ENCODE data around the gene SLC4A5.

The SLC4A5 gene

GRCh38 chr2:74327199-74327598, 16.0 kb downstream of the SLC4A5 start:
- no peak overlapping the region for H3K4me3 ChIP-seq (ENCODE audit: low read depth, low read length)
- no peak for DNase-seq (ENCODE audit: low read depth)

- no peak for DNase-seq (ENCODE audit: low read depth)
- no peak overlapping the region for H3K4me3 ChIP-seq (ENCODE audit: low read depth, low read length)
Measured at GRCh38 chr2:74325815-74326214, 17.4 kb downstream of the SLC4A5 start.

GRCh38 chr2:74321737-74322136, 21.5 kb downstream of the SLC4A5 start:
- DNase-seq (ENCODE audit: low read depth): no peak
- no peak overlapping the region for H3K4me3 ChIP-seq (ENCODE audit: low read depth, low read length)

DNA sequence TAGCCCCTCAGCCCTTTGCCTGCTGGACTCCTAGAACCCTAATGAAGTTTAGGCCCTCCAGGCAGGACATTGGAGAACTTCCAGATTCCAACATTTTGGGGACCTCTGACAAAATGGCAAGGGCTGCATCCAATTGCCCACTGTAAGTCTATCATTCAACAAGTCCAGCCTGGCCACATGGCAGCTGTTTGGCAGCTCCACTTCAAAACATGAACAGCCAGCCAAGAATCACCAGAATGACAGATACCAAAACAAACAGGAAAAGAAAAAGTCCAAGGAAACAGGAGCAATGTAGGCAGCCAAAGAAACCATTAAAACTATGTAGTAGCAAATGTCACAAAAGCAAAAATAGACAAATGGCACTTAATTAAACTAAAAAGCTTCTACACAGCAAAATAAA, 25.5 kb downstream of the SLC4A5 start:
- DNase-seq (ENCODE audit: low read depth): no peak
- no peak overlapping the region for H3K4me3 ChIP-seq (ENCODE audit: low read depth, low read length)

- no peak overlapping the region for H3K4me3 ChIP-seq (ENCODE audit: low read depth, low read length)
- no peak for DNase-seq (ENCODE audit: low read depth)
Measured at GRCh38 chr2:74316627-74317295, 26.5 kb downstream of the SLC4A5 start.

- no peak overlapping the region for H3K4me3 ChIP-seq (ENCODE audit: low read depth, low read length)
- no peak for DNase-seq (ENCODE audit: low read depth)
Measured at GRCh38 chr2:74314107-74314506, 29.1 kb downstream of the SLC4A5 start.

DNA sequence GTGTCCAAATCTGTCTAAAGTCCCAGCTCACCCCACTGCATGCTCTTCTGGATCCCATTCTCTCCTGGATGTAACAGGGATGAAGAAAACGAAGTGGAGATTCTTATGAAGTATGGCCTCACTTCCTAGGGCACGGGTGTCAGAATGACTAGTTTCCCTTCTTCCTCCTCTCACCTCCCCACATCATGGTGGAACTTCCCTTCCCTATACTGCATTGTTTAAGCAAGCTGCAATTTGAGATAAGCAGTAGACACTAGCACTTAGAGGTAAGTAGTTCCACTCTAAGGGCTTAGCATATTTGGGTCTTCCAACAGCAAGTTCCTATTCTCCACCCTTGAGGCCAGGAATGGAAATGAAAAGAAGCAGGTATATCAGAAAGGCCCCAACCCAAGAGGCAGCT, 29.7 kb downstream of the SLC4A5 start:
- DNase-seq (ENCODE audit: low read depth): no peak

GRCh38 chr2:74312913-74313312, 30.3 kb downstream of the SLC4A5 start:
- no peak for DNase-seq (ENCODE audit: low read depth)

More for the DNA sequence above, 29.7 kb downstream of the SLC4A5 start:
- no peak overlapping the region for H3K4me3 ChIP-seq (ENCODE audit: low read depth, low read length)

GRCh38 chr2:74307720-74308119, 35.5 kb downstream of the SLC4A5 start:
- H3K4me3 ChIP-seq (ENCODE audit: low read depth, low read length): no peak overlapping the region
- DNase-seq (ENCODE audit: low read depth): no peak

More at GRCh38 chr2:74312913-74313312, 30.3 kb downstream of the SLC4A5 start:
- H3K4me3 ChIP-seq (ENCODE audit: low read depth, low read length): no peak overlapping the region

GRCh38 chr2:74304332-74305148, 38.7 kb downstream of the SLC4A5 start:
- no peak for DNase-seq (ENCODE audit: low read depth)
- H3K4me3 ChIP-seq (ENCODE audit: low read depth, low read length): no peak overlapping the region

DNA sequence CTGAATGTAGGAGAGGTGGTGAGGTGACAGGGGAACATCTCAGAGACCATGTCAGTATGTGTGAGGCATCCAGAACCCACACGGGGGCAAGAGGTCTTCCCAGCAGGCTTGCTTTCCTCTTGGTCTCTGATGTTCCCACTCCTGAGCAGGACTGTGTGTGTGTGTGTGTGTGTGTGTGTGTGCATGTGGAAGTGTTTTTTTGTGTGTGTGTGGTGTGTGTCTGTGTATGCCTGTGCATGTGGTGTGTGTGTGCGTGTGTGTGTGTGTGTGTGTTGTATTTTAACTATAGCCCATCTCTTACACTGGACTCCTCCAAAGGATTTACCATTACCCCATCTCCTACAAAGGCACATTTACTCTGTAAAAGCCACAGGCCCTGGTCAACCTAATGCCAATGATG, 40.4 kb downstream of the SLC4A5 start:
- no peak overlapping the region for H3K4me3 ChIP-seq (ENCODE audit: low read depth, low read length)
- DNase-seq (ENCODE audit: low read depth): no peak

GRCh38 chr2:74301262-74301661, 42.0 kb downstream of the SLC4A5 start:
- DNase-seq (ENCODE audit: low read depth): no peak
- H3K4me3 ChIP-seq (ENCODE audit: low read depth, low read length): no peak overlapping the region

- no peak overlapping the region for H3K4me3 ChIP-seq (ENCODE audit: low read depth, low read length)
- DNase-seq (ENCODE audit: low read depth): no peak
Measured at GRCh38 chr2:74300506-74300905, 42.7 kb downstream of the SLC4A5 start.

DNA sequence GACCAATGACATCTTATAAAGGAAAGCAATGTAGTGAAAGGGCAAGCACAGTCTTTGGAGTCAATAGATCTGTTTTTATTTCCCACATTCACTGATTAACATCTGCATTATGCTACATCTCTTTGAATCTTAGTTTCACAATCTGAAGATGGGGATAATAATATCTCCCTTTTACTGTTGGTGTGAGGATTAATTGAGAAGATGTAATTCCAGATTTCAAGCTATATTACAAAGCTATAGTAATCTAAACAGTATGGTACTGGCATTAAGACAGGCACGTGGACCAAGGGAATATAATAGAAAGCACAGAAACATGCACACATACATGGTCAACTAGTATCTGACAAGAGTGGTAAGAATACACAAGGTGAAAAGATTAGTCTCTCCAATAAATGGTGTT, 45.3 kb downstream of the SLC4A5 start:
- no peak overlapping the region for H3K4me3 ChIP-seq (ENCODE audit: low read depth, low read length)
- DNase-seq (ENCODE audit: low read depth): no peak

GRCh38 chr2:74297391-74297790, 45.8 kb downstream of the SLC4A5 start:
- no peak for DNase-seq (ENCODE audit: low read depth)
- H3K4me3 ChIP-seq (ENCODE audit: low read depth, low read length): no peak overlapping the region

DNA sequence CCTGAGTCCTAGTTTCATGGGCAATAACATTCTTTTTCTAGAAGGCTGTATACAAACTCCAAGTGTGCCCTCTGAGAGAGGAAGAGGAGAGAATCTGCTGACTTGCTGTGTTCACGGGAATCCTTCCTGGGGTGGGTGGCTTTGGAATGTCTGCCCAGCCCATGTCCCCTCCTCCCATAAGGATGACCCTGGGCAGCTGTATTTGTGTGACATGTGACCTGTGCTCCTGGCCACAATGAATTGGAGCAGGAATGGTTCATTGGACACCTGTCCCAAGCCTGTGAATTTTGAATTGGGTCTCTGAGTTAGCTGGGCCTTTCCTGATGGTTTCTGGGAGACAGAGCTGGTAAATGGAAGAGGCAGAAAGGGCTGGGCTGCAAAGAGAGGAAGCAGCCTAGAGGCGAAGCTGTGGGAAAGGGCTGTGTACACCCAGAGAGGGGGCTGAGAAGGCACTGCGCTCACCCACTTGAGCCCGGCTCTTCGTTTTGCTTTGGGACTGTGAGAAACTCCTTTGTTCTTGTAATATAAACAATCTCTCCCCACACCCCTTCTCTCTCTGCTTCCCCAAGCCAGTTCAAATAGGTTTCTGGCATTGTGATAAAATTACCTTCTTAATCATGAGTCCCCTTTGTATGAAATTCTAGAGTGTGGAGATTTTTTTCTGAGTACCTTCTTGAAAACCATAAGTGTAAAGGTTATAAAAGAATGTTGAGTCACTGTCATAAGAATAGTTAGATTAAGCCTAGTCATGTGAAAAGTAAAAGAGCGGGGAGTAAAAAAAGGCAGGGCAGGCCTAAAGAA, 49.8 kb downstream of the SLC4A5 start:
- H3K4me3 ChIP-seq (ENCODE audit: low read depth, low read length): no peak overlapping the region
- DNase-seq (ENCODE audit: low read depth): no peak

DNA sequence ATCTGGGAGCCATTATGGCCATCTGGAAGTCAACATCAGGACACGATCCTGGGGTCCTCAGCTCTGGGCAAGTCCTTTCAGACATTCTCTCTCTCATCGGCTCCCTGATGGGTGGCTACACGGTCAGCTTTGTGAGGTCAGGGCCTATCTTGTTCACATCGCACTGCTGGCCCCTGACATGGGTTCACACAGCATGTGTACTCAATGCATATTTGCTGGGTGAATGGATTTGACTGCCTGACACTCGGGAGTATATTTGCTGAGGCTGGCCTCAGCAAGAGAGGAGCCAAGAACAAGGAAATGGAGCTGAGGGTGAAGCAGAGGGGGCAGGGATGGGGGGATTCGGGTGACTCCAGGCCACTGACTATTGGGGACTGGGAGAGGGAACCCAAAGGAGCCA, 50.5 kb downstream of the SLC4A5 start:
- no peak overlapping the region for H3K4me3 ChIP-seq (ENCODE audit: low read depth, low read length)
- no peak for DNase-seq (ENCODE audit: low read depth)

DNA sequence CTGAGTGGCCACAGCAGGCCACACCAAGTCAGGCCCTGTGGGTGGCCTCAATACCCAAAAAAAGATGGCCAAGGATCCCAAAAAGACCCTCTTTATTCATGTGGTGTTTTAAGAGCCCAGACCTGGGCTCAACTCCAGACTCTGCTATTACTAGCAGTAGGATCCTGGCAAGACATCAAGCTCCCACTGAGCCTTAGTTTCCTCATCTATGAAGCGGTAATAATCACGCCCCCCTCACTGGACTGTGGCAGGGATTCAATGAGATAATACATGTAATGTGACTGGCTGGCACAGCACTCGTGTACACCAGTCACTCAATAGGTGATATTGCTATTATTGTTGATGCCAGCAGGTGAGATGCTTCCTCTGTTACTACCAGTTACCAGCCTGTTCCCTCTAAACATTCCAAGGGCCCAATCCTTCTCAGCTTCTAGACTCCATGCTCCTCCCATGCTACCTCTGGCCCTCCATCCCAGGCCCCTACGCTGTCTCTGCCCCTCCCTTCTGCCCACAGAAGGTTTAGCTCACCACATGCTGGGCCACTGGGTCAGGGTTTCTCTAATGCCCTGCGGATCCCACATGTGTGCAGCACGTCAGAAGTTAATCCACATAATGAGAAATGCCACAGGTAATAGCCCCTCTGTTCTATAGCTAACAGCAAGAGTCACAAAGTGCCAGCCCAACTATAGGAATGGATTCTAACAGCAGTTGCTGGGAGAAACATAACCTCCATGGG, 51.2 kb downstream of the SLC4A5 start:
- DNase-seq (ENCODE audit: low read depth): no peak
- H3K4me3 ChIP-seq (ENCODE audit: low read depth, low read length): no peak overlapping the region

- no peak for DNase-seq (ENCODE audit: low read depth)
- H3K4me3 ChIP-seq (ENCODE audit: low read depth, low read length): no peak overlapping the region
Measured at GRCh38 chr2:74291218-74291544, 52.0 kb downstream of the SLC4A5 start.

All from skeletal muscle cell (primary cell).